K562 (cell line): Measurements from ENCODE around the gene DAO. TPM values are rescaled to one million over a fixed set of nuclear protein-coding genes. Genes with fewer than 3 reads are reported as not detected.

Source experiments
- ATF2 ChIP-seq: sonication (generic); formaldehyde crosslinking; IDR thresholded peaks from 2 replicates; pipeline ENCODE4 v1.8.1; 2022; ENCODE audit warnings: missing genetic modification reagents
- CBFB ChIP-seq: sonication (generic); formaldehyde crosslinking; IDR thresholded peaks from 2 replicates; pipeline ENCODE4 v1.4.0; 2020; ENCODE audit warnings: mild to moderate bottlenecking, missing genetic modification reagents
- CREB5 ChIP-seq: fragments of 250-450 bp; sonication (Bioruptor Pico); IDR thresholded peaks from 2 replicates; pipeline ENCODE4 v1.5.0; 2020; ENCODE audit warnings: mild to moderate bottlenecking
- CTBP1 ChIP-seq: fragments of 450-650 bp; IDR thresholded peaks from 2 replicates; pipeline ENCODE4 v1.6.1; 2016; ENCODE audit warnings: borderline replicate concordance
- CTCFL ChIP-seq: IDR thresholded peaks from 2 replicates; pipeline ENCODE4 v1.6.1; 2011; ENCODE audit warnings: borderline replicate concordance, low read depth, mild to moderate bottlenecking, moderate library complexity, low read length; ENCODE audit not compliant: insufficient read depth, poor library complexity, severe bottlenecking
- ESRRA ChIP-seq: fragments of 450-650 bp; IDR thresholded peaks from 2 replicates; pipeline ENCODE4 v1.6.1; 2014; ENCODE audit warnings: low read depth, mild to moderate bottlenecking, moderate library complexity, borderline replicate concordance
- POLR3G ChIP-seq: IDR thresholded peaks from 2 replicates; pipeline ENCODE4 v1.6.1; 2011; ENCODE audit not compliant: insufficient read length, insufficient replicate concordance; ENCODE audit errors: extremely low read depth
- RAD21 ChIP-seq, 2 experiments: fragments of 250-450 bp in 1 of 2; fragments of 450-650 bp in 1 of 2; sonication (Bioruptor Pico) in 1 of 2; formaldehyde crosslinking in 1 of 2; IDR thresholded peaks in 1 of 2; conservative IDR thresholded peaks in 1 of 2; 2 replicates each; pipeline versions ENCODE4 v1.4.0 to v1.8.0; 2020 to 2022; ENCODE audit warnings: mild to moderate bottlenecking in 2 of 2, moderate library complexity in 1 of 2
- ZMIZ1 ChIP-seq, 2 experiments: fragments of 150-350 bp in 1 of 2; IDR thresholded peaks; 2 replicates each; pipeline ENCODE4 v1.6.1; 2012 to 2016; ENCODE audit warnings: low read depth in 2 of 2, low read length in 2 of 2, mild to moderate bottlenecking in 1 of 2, moderate library complexity in 1 of 2
- ZNF3 ChIP-seq: fragments of 250-450 bp; sonication (Bioruptor Pico); IDR thresholded peaks from 2 replicates; pipeline ENCODE4 v1.5.0; 2021; ENCODE audit warnings: mild to moderate bottlenecking, moderate library complexity
- ZNF449 ChIP-seq: fragments of 250-450 bp; sonication (Bioruptor Pico); IDR thresholded peaks from 2 replicates; pipeline ENCODE4 v1.8.0; 2022; ENCODE audit warnings: moderate library complexity, mild to moderate bottlenecking, inconsistent platforms
- ZNF655 ChIP-seq: fragments of 250-450 bp; sonication (Bioruptor Pico); IDR thresholded peaks from 2 replicates; pipeline ENCODE4 v1.5.0; 2021
- polyA plus RNA-seq, 8 experiments: library from polyadenylated mRNA; depleted of rRNA in 4 of 8; stranded (reverse) in 5 of 8; unstranded in 3 of 8; fragments of >200 nt; fragmentation: Nextera tagmentation in 2 of 8; fragmentation: Illumina TruSeq in 1 of 8; extraction: Ambion mirVana in 2 of 8; extraction: Trizol in 1 of 8; gene quantifications; 2 replicates each; pipeline versions ENCODE4 v1.2.1 to v1.2.3, GENCODE V29; 2011 to 2014; ENCODE audit warnings: inconsistent platforms in 1 of 8, missing spikeins in 1 of 8
- total RNA-seq, 7 experiments: library from RNA; depleted of rRNA in 6 of 7; stranded (reverse); fragments of >200 nt in 6 of 7; fragmentation: Illumina TruSeq in 2 of 7; extraction: Trizol in 2 of 7; gene quantifications; 2 replicates each; pipeline versions ENCODE4 v1.2.1 to v1.2.3, GENCODE V29; 2011 to 2021; ENCODE audit warnings: low replicate concordance in 1 of 7

Gene DAO
- total and polyA plus RNA-seq, 9 of the 15 experiments (the other 6 are each of a cell fraction or from before 2014, with no cell fraction given) = not detected

GRCh38 chr12:108838194-108839017, 41.5 kb upstream of the DAO start (continued):
- TF ChIP-seq ATF2 (CRISPR knock-in tag) = no peak
- peak; percentile 78; the same call in 1 of the 2 replicates for TF ChIP-seq ESRRA
- no peak for TF ChIP-seq CBFB
- 0 out of 4 replicates have a peak, but pooled peaks of 1 of the 2 experiments have one; percentile 33 for TF ChIP-seq ZMIZ1 (IDR thresholded peaks at IDR 0.05; ENCODE audit: low read depth in 2 of 2, low read length in 2 of 2)
- TF ChIP-seq ZNF449 (CRISPR knock-in tag) = no peak
- no peak for TF ChIP-seq CTCFL
- no peak for TF ChIP-seq POLR3G
- peak; percentile 88 for TF ChIP-seq CTBP1
- no peak for TF ChIP-seq ZNF3
- TF ChIP-seq ZNF655 (CRISPR knock-in tag) = no peak
- no peak for TF ChIP-seq CREB5 (CRISPR knock-in tag)
- TF ChIP-seq RAD21 (CRISPR knock-in tag; conservative IDR thresholded peaks at IDR 0.05 in 1 of 2, IDR thresholded peaks at IDR 0.05 in 1 of 2) = no peak
